OCI-LY1 (cell line): ENCODE data around the gene FBXO8.

ENCODE experiments used
- H2AFZ ChIP-seq: fragments of 200-600 bp; sonication (generic), shearing (Covaris generic); 2 replicates; pipeline ENCODE4 v1.6.0; 2014; ENCODE audit warnings: antibody characterized with exemption, mild to moderate bottlenecking, low read length
- H3F3A ChIP-seq: fragments of 200-600 bp; sonication (generic), shearing (Covaris generic); 2 replicates; pipeline ENCODE4 v1.6.0; 2014; ENCODE audit warnings: mild to moderate bottlenecking, antibody characterized with exemption, low read length, moderate library complexity; ENCODE audit not compliant: insufficient read depth
- H3K27ac ChIP-seq: fragments of 200-600 bp; sonication (generic); 2 replicates; pipeline ENCODE4 v1.5.1; 2014; ENCODE audit warnings: low read length, mixed run types, mild to moderate bottlenecking, low read depth; ENCODE audit not compliant: poor library complexity, severe bottlenecking
- H3K27me3 ChIP-seq: fragments of 200-600 bp; sonication (generic); 2 replicates; pipeline ENCODE4 v1.6.0; 2014; ENCODE audit warnings: antibody characterized with exemption, mild to moderate bottlenecking, low read length, moderate library complexity; ENCODE audit not compliant: insufficient read depth
- H3K36me3 ChIP-seq: fragments of 200-600 bp; sonication (generic); 2 replicates; pipeline ENCODE4 v1.6.1; 2014; ENCODE audit warnings: mild to moderate bottlenecking, antibody characterized with exemption, low read length, moderate library complexity, mixed read lengths; ENCODE audit not compliant: insufficient read depth
- H3K4me1 ChIP-seq: fragments of 200-600 bp; sonication (generic); 2 replicates; pipeline ENCODE4 v1.5.1; 2014; ENCODE audit warnings: mild to moderate bottlenecking, low read length, moderate library complexity; ENCODE audit not compliant: insufficient read depth, severe bottlenecking
- H3K4me2 ChIP-seq: fragments of 200-600 bp; sonication (generic), shearing (Covaris generic); 2 replicates; pipeline ENCODE4 v1.6.1; 2014; ENCODE audit warnings: low read length
- H3K4me3 ChIP-seq: fragments of 200-600 bp; sonication (generic); 2 replicates; pipeline ENCODE4 v1.5.1; 2014; ENCODE audit warnings: low read length, low read depth, mild to moderate bottlenecking, mixed read lengths; ENCODE audit not compliant: poor library complexity, severe bottlenecking
- H3K79me2 ChIP-seq: fragments of 200-600 bp; shearing (Covaris generic); 2 replicates; pipeline ENCODE4 v1.6.1; 2016; ENCODE audit warnings: mixed run types, low read length, mixed read lengths; ENCODE audit not compliant: insufficient read depth
- H3K9ac ChIP-seq: fragments of 200-600 bp; sonication (generic), shearing (Covaris generic); 2 replicates; pipeline ENCODE4 v1.6.1; 2014; ENCODE audit warnings: mild to moderate bottlenecking, low read length, mixed read lengths
- H3K9me2 ChIP-seq: fragments of 200-600 bp; sonication (generic), shearing (Covaris generic); 2 replicates; pipeline ENCODE4 v1.6.1; 2014; ENCODE audit warnings: low read depth, mild to moderate bottlenecking, low read length, mixed read lengths
- H3K9me3 ChIP-seq: fragments of 200-600 bp; shearing (Covaris generic); 2 replicates; pipeline ENCODE4 v1.6.1; 2014; ENCODE audit warnings: low read length, mixed read lengths
- H4K20me1 ChIP-seq: fragments of 200-600 bp; sonication (generic), shearing (Covaris generic); 2 replicates; pipeline ENCODE4 v1.6.0; 2016; ENCODE audit warnings: mild to moderate bottlenecking, low read length; ENCODE audit not compliant: insufficient read depth
- EZH2 ChIP-seq: fragments of 200-600 bp; sonication (generic), shearing (Covaris generic); IDR thresholded peaks from 2 replicates; pipeline ENCODE4 v1.8.0; 2017; ENCODE audit warnings: borderline replicate concordance, mixed run types, mild to moderate bottlenecking, antibody characterized with exemption, low read length, moderate library complexity, mixed read lengths
- TF ChIP-seq, protein P1 (sequence below): fragments of 200-600 bp; sonication (generic), shearing (Covaris generic); IDR thresholded peaks from 2 replicates; pipeline ENCODE4 v1.5.1; 2017; ENCODE audit warnings: mild to moderate bottlenecking, antibody characterized with exemption, low read length, moderate library complexity, mixed read lengths

The FBXO8 gene

DNA sequence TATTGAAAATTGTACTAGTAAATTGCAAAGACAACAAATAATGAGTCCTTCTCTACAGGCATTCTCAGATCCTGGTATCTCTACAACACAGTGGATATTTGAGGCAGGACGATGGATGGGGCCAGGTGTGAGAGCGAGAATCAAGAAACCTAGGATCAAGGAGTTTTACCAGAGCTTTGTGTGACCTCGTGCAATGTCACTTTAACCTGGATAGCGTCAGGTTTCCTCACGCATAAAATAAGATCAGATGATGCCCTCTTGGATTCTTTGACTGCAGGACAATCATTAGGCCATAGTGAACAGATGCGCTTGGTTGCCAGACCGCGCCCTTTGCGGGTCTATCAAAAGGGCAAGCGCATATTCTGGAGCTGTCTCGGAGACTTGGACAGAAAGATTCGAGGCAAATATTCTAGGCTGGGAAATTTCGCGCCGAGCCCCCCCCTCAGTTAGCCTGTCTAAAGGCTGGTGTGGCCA, 66.6 kb downstream of the FBXO8 start:
- H3K9me2 ChIP-seq = no peaks in the 10 kb centered on the region
- no peaks in the 10 kb centered on the region for H4K20me1 ChIP-seq
- no peak for TF ChIP-seq EZH2
- TF ChIP-seq, protein P1, sequence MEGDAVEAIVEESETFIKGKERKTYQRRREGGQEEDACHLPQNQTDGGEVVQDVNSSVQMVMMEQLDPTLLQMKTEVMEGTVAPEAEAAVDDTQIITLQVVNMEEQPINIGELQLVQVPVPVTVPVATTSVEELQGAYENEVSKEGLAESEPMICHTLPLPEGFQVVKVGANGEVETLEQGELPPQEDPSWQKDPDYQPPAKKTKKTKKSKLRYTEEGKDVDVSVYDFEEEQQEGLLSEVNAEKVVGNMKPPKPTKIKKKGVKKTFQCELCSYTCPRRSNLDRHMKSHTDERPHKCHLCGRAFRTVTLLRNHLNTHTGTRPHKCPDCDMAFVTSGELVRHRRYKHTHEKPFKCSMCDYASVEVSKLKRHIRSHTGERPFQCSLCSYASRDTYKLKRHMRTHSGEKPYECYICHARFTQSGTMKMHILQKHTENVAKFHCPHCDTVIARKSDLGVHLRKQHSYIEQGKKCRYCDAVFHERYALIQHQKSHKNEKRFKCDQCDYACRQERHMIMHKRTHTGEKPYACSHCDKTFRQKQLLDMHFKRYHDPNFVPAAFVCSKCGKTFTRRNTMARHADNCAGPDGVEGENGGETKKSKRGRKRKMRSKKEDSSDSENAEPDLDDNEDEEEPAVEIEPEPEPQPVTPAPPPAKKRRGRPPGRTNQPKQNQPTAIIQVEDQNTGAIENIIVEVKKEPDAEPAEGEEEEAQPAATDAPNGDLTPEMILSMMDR = no peak
- H3F3A ChIP-seq = no peaks in the 10 kb centered on the region
- H3K27me3 ChIP-seq = no peaks in the 10 kb centered on the region
- no peak overlapping the region for H3K27ac ChIP-seq
- H2AFZ ChIP-seq = no peak overlapping the region
- H3K4me1 ChIP-seq = no peaks in the 10 kb centered on the region
- H3K79me2 ChIP-seq = no peaks in the 10 kb centered on the region
- H3K9ac ChIP-seq = no peak overlapping the region
- no peak overlapping the region for H3K4me2 ChIP-seq
- H3K36me3 ChIP-seq = no peaks in the 10 kb centered on the region
- no peak overlapping the region for H3K4me3 ChIP-seq
- no peaks in the 10 kb centered on the region for H3K9me3 ChIP-seq

DNA sequence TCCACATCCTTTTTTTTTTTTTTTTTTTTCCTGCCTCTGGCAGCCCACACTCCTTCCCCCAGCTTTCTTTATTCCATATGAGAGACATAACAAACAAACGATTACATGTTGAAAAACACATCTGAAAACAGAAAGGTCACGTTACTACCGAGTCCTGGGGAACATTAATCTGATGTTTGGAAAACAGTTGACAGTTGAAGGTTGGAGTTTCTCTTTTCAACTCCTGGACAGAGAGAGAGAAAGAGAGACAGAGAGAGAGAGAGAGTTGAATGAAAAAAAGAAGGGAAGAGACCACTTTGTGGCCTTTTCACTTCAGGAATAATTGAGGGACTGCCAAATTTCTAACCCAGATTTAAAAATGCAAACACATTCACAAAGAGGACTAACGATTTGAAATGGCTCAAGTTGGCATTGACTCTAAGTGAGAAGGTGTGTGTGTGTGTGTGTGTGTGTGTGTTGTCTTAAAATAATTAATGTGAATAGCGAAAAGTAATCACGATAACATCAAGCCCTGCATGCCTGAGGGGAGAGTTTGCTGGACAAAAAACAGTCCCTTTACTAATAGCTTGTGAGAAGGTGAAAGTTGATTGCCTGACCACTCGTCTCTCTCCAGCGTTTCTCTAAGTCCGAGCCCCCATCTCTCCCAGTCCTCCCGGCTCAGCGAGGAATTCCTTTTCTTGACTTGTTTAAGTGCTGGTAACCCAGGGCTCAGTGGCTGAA, 67.3 kb downstream of the FBXO8 start:
- no peak overlapping the region for H3K27ac ChIP-seq
- H3K9me3 ChIP-seq = no peaks in the 10 kb centered on the region
- H2AFZ ChIP-seq = no peak overlapping the region
- H4K20me1 ChIP-seq = no peaks in the 10 kb centered on the region
- H3K9ac ChIP-seq = no peak overlapping the region
- H3K4me1 ChIP-seq = no peaks in the 10 kb centered on the region
- H3K36me3 ChIP-seq = no peaks in the 10 kb centered on the region
- H3K79me2 ChIP-seq = no peaks in the 10 kb centered on the region
- H3K4me3 ChIP-seq = no peak overlapping the region
- no peaks in the 10 kb centered on the region for H3K9me2 ChIP-seq
- no peak overlapping the region for H3K4me2 ChIP-seq
- no peaks in the 10 kb centered on the region for H3F3A ChIP-seq
- TF ChIP-seq, protein P1 = no peak
- TF ChIP-seq EZH2 = no peak
- no peaks in the 10 kb centered on the region for H3K27me3 ChIP-seq

DNA sequence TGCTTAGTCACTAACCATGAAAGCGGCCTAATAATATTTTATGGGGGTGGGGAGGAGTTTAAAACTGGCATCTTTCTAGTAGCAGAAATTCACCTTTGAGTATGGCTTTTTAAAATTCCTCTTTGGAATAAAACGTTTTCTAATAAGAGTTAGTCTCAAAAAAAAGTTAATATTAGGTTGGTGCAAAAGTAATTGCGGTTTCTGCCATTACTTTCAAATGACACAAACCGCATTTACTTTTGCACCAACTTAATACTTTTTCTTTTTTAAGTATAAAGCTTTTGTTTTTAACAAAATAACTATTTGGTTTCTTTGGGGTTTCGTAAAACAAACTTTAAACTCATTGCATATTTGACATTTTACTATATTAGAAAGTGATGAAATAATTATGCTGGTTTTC, 68.4 kb downstream of the FBXO8 start:
- Histone ChIP-seq H3K9me2 (no peaks in the 10 kb centered on the region), H3K9me3 (no peaks in the 10 kb centered on the region), H3K36me3 (no peaks in the 10 kb centered on the region), H3K79me2 (no peaks in the 10 kb centered on the region), H3K4me3 (no peak overlapping the region), H3K9ac (no peak overlapping the region), H3K4me2 (no peak overlapping the region), H2AFZ (no peak overlapping the region), H3K27ac (no peak overlapping the region), H3K27me3 (no peaks in the 10 kb centered on the region), H4K20me1 (no peaks in the 10 kb centered on the region), H3K4me1 (no peaks in the 10 kb centered on the region), H3F3A (no peaks in the 10 kb centered on the region)
- TF ChIP-seq, protein P1 = no peak
- TF ChIP-seq EZH2 = no peak
